Duodenal mucosa (tissue), 2 donors: ENCODE results near the gene CNIH2.

ENCODE experiments used
- H3K27ac ChIP-seq: one replicate; pipeline ENCODE4 v1.7.0; 2013; ENCODE audit warnings: low read depth, low read length
- H3K27me3 ChIP-seq, 2 donors: one replicate each; pipeline ENCODE4 v1.7.0; 2013; ENCODE audit warnings: low read length in 2 of 2, control low read depth in 1 of 2; ENCODE audit not compliant: insufficient read depth in 2 of 2, control insufficient read depth in 1 of 2
- H3K36me3 ChIP-seq, 2 donors: one replicate each; pipeline ENCODE4 v1.7.0; 2013; ENCODE audit warnings: low read length in 2 of 2, control low read depth in 1 of 2; ENCODE audit not compliant: insufficient read depth in 2 of 2, control insufficient read depth in 1 of 2
- H3K4me1 ChIP-seq, 2 donors: one replicate each; pipeline ENCODE4 v1.7.0; 2013; ENCODE audit warnings: low read length in 2 of 2, control low read depth in 1 of 2; ENCODE audit not compliant: insufficient read depth in 2 of 2, control insufficient read depth in 1 of 2
- H3K4me3 ChIP-seq, 2 donors: one replicate each; pipeline ENCODE4 v1.7.0; 2013; ENCODE audit warnings: low read length in 2 of 2, low read depth in 1 of 2
- H3K9ac ChIP-seq, 2 donors: one replicate each; pipeline ENCODE4 v1.7.0; 2013; ENCODE audit warnings: low read length in 2 of 2, low read depth in 1 of 2
- H3K9me3 ChIP-seq, 2 donors: one replicate each; pipeline ENCODE4 v1.7.0; 2013; ENCODE audit warnings: low read length in 2 of 2, control low read depth in 1 of 2; ENCODE audit not compliant: control insufficient read depth in 1 of 2

The CNIH2 gene

DNA sequence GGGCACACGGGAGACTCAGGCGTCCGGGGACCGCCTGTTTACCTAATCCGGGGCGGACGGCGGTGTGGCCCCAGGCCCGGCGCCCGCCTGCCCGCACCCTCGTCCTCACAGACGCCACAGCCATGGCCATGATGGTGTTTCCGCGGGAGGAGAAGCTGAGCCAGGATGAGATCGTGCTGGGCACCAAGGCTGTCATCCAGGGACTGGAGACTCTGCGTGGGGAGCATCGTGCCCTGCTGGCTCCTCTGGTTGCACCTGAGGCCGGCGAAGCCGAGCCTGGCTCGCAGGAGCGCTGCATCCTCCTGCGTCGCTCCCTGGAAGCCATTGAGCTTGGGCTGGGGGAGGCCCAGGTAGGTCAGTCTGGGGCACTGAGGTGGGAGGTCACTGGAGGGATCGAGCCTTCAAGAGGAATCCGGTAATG, 19.5 kb upstream of the CNIH2 start:
- Histone ChIP-seq H3K9ac (peak overlapping the region; percentile 79 to 86), H3K4me1 (peaks cover 5 to 15% of the 10 kb centered on the region in 2 donors), H3K36me3 (peaks cover 13 to 23% of the 10 kb centered on the region in 2 donors), H3K9me3 (no peaks in the 10 kb centered on the region), H3K27ac (no peak overlapping the region), H3K27me3 (peaks cover 0 to 4% of the 10 kb centered on the region in 2 donors), H3K4me3 (peak overlapping the region; percentile 86 to 91)

GRCh38 chr11:66259225-66259624, 18.8 kb upstream of the CNIH2 start:
- H3K27ac ChIP-seq, result no peak overlapping the region
- H3K9me3 ChIP-seq, result no peaks in the 10 kb centered on the region
- H3K27me3 ChIP-seq, result peaks cover 0 to 4% of the 10 kb centered on the region in 2 donors
- no peak overlapping the region for H3K9ac ChIP-seq
- no peak overlapping the region for H3K4me3 ChIP-seq
- H3K4me1 ChIP-seq, result peaks cover 5 to 15% of the 10 kb centered on the region in 2 donors
- H3K36me3 ChIP-seq, result peaks cover 15 to 30% of the 10 kb centered on the region in 2 donors

GRCh38 chr11:66259956-66260355, 18.0 kb upstream of the CNIH2 start:
- no peak overlapping the region for H3K27ac ChIP-seq
- H3K36me3 ChIP-seq, result peaks cover 16 to 36% of the 10 kb centered on the region in 2 donors
- H3K9ac ChIP-seq, result no peak overlapping the region
- H3K9me3 ChIP-seq, result no peaks in the 10 kb centered on the region
- peaks cover 5 to 15% of the 10 kb centered on the region in 2 donors for H3K4me1 ChIP-seq
- peaks cover 0 to 4% of the 10 kb centered on the region in 2 donors for H3K27me3 ChIP-seq
- H3K4me3 ChIP-seq, result no peak overlapping the region

GRCh38 chr11:66261578-66261977, 16.4 kb upstream of the CNIH2 start:
- H3K4me1 ChIP-seq, result peaks cover 9 to 14% of the 10 kb centered on the region in 2 donors
- peaks cover 16 to 36% of the 10 kb centered on the region in 2 donors for H3K36me3 ChIP-seq
- no peak overlapping the region for H3K9ac ChIP-seq
- H3K4me3 ChIP-seq, result no peak overlapping the region
- peaks cover 0 to 4% of the 10 kb centered on the region in 2 donors for H3K27me3 ChIP-seq
- no peak overlapping the region for H3K27ac ChIP-seq
- H3K9me3 ChIP-seq, result no peaks in the 10 kb centered on the region

GRCh38 chr11:66262191-66262590, 15.8 kb upstream of the CNIH2 start:
- H3K27ac ChIP-seq, result no peak overlapping the region
- no peak overlapping the region for H3K4me3 ChIP-seq
- peaks cover 16 to 36% of the 10 kb centered on the region in 2 donors for H3K36me3 ChIP-seq
- H3K9me3 ChIP-seq, result no peaks in the 10 kb centered on the region
- H3K27me3 ChIP-seq, result peaks cover 0 to under 1% of the 10 kb centered on the region in 2 donors
- H3K9ac ChIP-seq, result no peak overlapping the region
- H3K4me1 ChIP-seq, result peaks cover 14% of the 10 kb centered on the region in 2 donors

GRCh38 chr11:66262696-66263095, 15.3 kb upstream of the CNIH2 start:
- Histone ChIP-seq H3K4me1 (peaks cover 14% of the 10 kb centered on the region in 2 donors), H3K9ac (no peak overlapping the region), H3K36me3 (peaks cover 16 to 36% of the 10 kb centered on the region in 2 donors), H3K4me3 (no peak overlapping the region), H3K9me3 (no peaks in the 10 kb centered on the region), H3K27me3 (no peaks in the 10 kb centered on the region), H3K27ac (no peak overlapping the region)

DNA sequence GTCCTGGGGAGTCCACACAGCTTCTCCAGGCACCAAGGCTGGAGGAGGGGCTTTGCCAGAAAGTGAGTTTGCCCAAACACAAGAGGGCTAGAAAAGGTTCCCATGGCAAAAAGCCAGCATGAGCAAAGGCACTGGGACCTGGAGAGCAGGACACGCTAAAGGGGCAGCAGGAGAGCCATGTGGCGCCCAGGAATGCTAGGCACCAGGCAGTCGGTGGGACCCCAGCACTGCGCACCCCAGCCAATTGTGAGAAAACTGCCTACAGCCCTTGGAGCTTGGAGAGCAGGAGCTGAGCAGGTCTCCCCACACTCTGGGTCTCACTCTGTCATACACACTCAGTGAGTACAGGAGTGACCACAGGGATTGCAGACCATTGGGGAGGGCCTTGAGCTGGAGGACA, 14.7 kb upstream of the CNIH2 start:
- H3K27me3 ChIP-seq, result no peaks in the 10 kb centered on the region
- H3K27ac ChIP-seq, result no peak overlapping the region
- H3K4me1 ChIP-seq, result peaks cover 14% of the 10 kb centered on the region in 2 donors
- no peaks in the 10 kb centered on the region for H3K9me3 ChIP-seq
- no peak overlapping the region for H3K9ac ChIP-seq
- peaks cover 16 to 36% of the 10 kb centered on the region in 2 donors for H3K36me3 ChIP-seq
- no peak overlapping the region for H3K4me3 ChIP-seq

DNA sequence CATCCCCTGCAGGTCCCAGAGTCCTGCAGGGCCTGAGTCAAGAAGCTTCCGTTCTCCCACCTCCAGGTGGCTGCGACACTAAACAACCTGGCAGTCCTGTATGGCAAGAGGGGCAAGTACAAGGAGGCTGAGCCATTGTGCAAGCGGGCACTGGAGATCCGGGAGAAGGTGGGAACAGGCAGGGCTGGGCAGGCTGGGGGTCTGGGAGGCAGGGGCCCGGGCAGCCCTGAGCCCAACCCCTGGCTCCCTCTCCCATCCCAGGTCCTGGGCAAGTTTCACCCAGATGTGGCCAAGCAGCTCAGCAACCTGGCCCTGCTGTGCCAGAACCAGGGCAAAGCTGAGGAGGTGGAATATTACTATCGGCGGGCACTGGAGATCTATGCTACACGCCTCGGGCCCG, 14.2 kb upstream of the CNIH2 start:
- no peak overlapping the region for H3K9ac ChIP-seq
- no peak overlapping the region for H3K4me3 ChIP-seq
- H3K4me1 ChIP-seq, result peaks cover 9 to 10% of the 10 kb centered on the region in 2 donors

DNA sequence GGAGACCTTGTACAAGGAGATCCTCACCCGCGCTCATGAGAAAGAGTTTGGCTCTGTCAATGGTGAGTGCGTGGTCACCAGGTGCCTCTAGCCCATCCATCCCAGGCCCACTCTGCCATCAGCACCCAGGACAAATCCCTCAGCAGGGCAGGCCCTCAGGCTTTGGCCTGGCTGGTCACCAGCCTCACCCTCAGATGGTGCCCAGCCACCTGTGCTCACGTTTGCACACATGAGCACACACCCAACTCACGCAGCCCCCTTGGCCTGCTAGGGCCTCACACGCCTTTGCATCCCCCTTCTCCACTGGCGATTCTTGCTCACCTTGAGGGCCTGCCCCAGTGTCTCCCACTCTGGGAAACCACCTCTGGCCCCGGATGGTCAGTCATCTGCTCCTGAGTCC, 13.6 kb upstream of the CNIH2 start:
- no peak overlapping the region for H3K4me3 ChIP-seq
- peaks cover 16 to 36% of the 10 kb centered on the region in 2 donors for H3K36me3 ChIP-seq
- peaks cover 10 to 13% of the 10 kb centered on the region in 2 donors for H3K4me1 ChIP-seq
- no peaks in the 10 kb centered on the region for H3K9me3 ChIP-seq
- H3K27ac ChIP-seq, result no peak overlapping the region
- H3K9ac ChIP-seq, result no peak overlapping the region
- no peaks in the 10 kb centered on the region for H3K27me3 ChIP-seq

More for the DNA sequence above, 14.2 kb upstream of the CNIH2 start:
- Histone ChIP-seq H3K9me3 (no peaks in the 10 kb centered on the region), H3K27me3 (no peaks in the 10 kb centered on the region), H3K27ac (no peak overlapping the region), H3K36me3 (peaks cover 16 to 36% of the 10 kb centered on the region in 2 donors)

- Histone ChIP-seq H3K27ac (no peak overlapping the region), H3K27me3 (no peaks in the 10 kb centered on the region), H3K4me1 (peaks cover 13 to 18% of the 10 kb centered on the region in 2 donors), H3K36me3 (peaks cover 16 to 36% of the 10 kb centered on the region in 2 donors), H3K9me3 (no peaks in the 10 kb centered on the region), H3K9ac (no peak overlapping the region), H3K4me3 (no peak overlapping the region)
Measured at GRCh38 chr11:66264914-66265313, 13.1 kb upstream of the CNIH2 start.
